ENCODE data around the gene ATP6V0D1. TPM values are rescaled to one million over a fixed set of nuclear protein-coding genes. Genes with fewer than 3 reads are reported as not detected.
A peak's percentile ranks its signal among the peaks of the same experiment; 100 is the strongest.
"Not testable (repeated sequence)": the region's sequence is repeated elsewhere in the genome, so short reads cannot be mapped to it uniquely, and the experiment has no call there.

Gene ATP6V0D1
- total and polyA plus RNA-seq, 10 donors, result 37.3 to 133 (median 105) TPM

GRCh38 chr16:67490335-67491096 is 9.6 kb upstream of the ATP6V0D1 start:
- Histone ChIP-seq H3K27me3 (replicated peaks in 1 of 7) (no peaks in the 10 kb centered on the region), H3K4me3 (peak overlapping the region in 1 of 8 donors; percentile 15), H3K4me1 (peaks cover 17 to 99% (median 85%) of the 10 kb centered on the region in 6 donors), H3K27ac (peak overlapping the region in 7 of 8 donors; percentile 76 to 92 (median 84)), H3K36me3 (peaks cover 0 to 16% (median under 1%) of the 10 kb centered on the region in 6 donors), H3K9me3 (no peaks in the 10 kb centered on the region)
- TF ChIP-seq CTCF (IDR thresholded peaks at IDR 0.05 in 8 of 11, conservative IDR thresholded peaks at IDR 0.05 in 3 of 11), result no peak
- no peak for TF ChIP-seq POLR2AphosphoS5 (IDR thresholded peaks at IDR 0.05)
- no peak for TF ChIP-seq POLR2A (IDR thresholded peaks at IDR 0.05)
- 62 to 84% (median 79%) methylated on average over 8 of the region's 8 CpGs for WGBS, 5 donors
- no peak for DNase-seq
- intact Hi-C loops (cut with DNase I; ENCODE audit: low total_unique reads), result no loop called here

GRCh38 chr16:67489401-67490083 is 8.6 kb upstream of the ATP6V0D1 start:
- Histone ChIP-seq H3K36me3 (peaks cover 0 to 26% (median 10%) of the 10 kb centered on the region in 6 donors), H3K27ac (peak overlapping the region; percentile 42 to 92 (median 84)), H3K9me3 (no peaks in the 10 kb centered on the region), H3K27me3 (replicated peaks in 1 of 7) (no peaks in the 10 kb centered on the region), H3K4me1 (peaks cover 16 to 100% (median 86%) of the 10 kb centered on the region in 6 donors), H3K4me3 (peak overlapping the region in 1 of 8 donors; percentile 32)
- TF ChIP-seq POLR2A (IDR thresholded peaks at IDR 0.05) (no peak), CTCF (IDR thresholded peaks at IDR 0.05 in 8 of 11, conservative IDR thresholded peaks at IDR 0.05 in 3 of 11) (no peak)
- intact Hi-C loops (cut with DNase I; ENCODE audit: low total_unique reads), result no loop called here
- 64 to 80% (median 68%) methylated on average over 4 of the region's 4 CpGs for WGBS, 5 donors
- no peak for DNase-seq

GRCh38 chr16:67487561-67487960 is 6.6 kb upstream of the ATP6V0D1 start:
- peaks cover 0 to 32% (median 16%) of the 10 kb centered on the region in 6 donors for H3K36me3 ChIP-seq
- intact Hi-C loops (cut with DNase I; ENCODE audit: low total_unique reads); H3K27me3 ChIP-seq (replicated peaks in 1 of 7); DNase-seq; H3K4me3 ChIP-seq; H3K9me3 ChIP-seq: not testable (repeated sequence)
- WGBS, 5 donors, result 76 to 93% (median 87%) methylated on average over 4 of the region's 4 CpGs
- H3K4me1 ChIP-seq, result peaks cover 17 to 100% (median 86%) of the 10 kb centered on the region in 6 donors
- peak overlapping the region in 6 of 8 donors; percentile 45 to 92 (median 84) for H3K27ac ChIP-seq

- Histone ChIP-seq H3K27me3 (replicated peaks in 1 of 7) (no peaks in the 10 kb centered on the region), H3K36me3 (peaks cover 0 to 32% (median 16%) of the 10 kb centered on the region in 6 donors), H3K4me1 (peaks cover 20 to 100% (median 86%) of the 10 kb centered on the region in 6 donors), H3K4me3 (no peak overlapping the region), H3K9me3 (no peaks in the 10 kb centered on the region), H3K27ac (peak overlapping the region in 7 of 8 donors; percentile 14 to 92 (median 84))
- DNase-seq, result no peak
- 27 to 46% (median 45%) methylated on average over 3 of the region's 3 CpGs for WGBS, 5 donors
- TF ChIP-seq CTCF (IDR thresholded peaks at IDR 0.05 in 8 of 11, conservative IDR thresholded peaks at IDR 0.05 in 3 of 11), result no peak
- TF ChIP-seq POLR2AphosphoS5 (IDR thresholded peaks at IDR 0.05), result no peak
- TF ChIP-seq POLR2A (IDR thresholded peaks at IDR 0.05), result no peak
- intact Hi-C loops (cut with DNase I; ENCODE audit: low total_unique reads), result no loop called here
These were observed 5.8 kb upstream of the ATP6V0D1 start for GRCh38 chr16:67486805-67487204.
